ENCODE data around the gene EPOP. TPM values are rescaled to one million over a fixed set of nuclear protein-coding genes. Genes with fewer than 3 reads are reported as not detected.
A peak's percentile ranks its signal among the peaks of the same experiment; 100 is the strongest.

Gene EPOP
- total and polyA plus RNA-seq, 2 donors (not counting 3 experiments of a cell fraction or from before 2014, with no cell fraction given) = 0.43 to 2.9 TPM

GRCh38 chr17:38671939-38672720 is 2.6 kb downstream of the EPOP start:
- Histone ChIP-seq H3K9me3 (replicated peaks; ENCODE audit: control insufficient read depth, insufficient read depth, low read length) (no peaks in the 10 kb centered on the region), H3K79me2 (ENCODE audit: control insufficient read depth, insufficient read depth, low read length) (no peaks in the 10 kb centered on the region), H3K27ac (ENCODE audit: insufficient read depth, low read depth, low read length) (no peak overlapping the region), H3K4me3 (replicated peaks in 1 of 3; ENCODE audit: insufficient read depth in 1 of 3, low read depth in 1 of 3, low read length in 3 of 3) (no peak overlapping the region), H2AFZ (ENCODE audit: low read depth, low read length) (no peak overlapping the region), H4K20me1 (replicated peaks; ENCODE audit: control insufficient read depth, extremely low read depth, insufficient read depth, low read length) (no peaks in the 10 kb centered on the region), H3K36me3 (ENCODE audit: control insufficient read depth in 2 of 2, extremely low read depth in 1 of 2, insufficient read depth in 2 of 2, low read length in 2 of 2) (no peaks in the 10 kb centered on the region), H3K4me2 (ENCODE audit: insufficient read depth, low read length) (no peak overlapping the region), H3K9me1 (replicated peaks; ENCODE audit: control insufficient read depth, extremely low read depth, insufficient read depth, low read length) (no peaks in the 10 kb centered on the region), H3K4me1 (ENCODE audit: control insufficient read depth, extremely low read depth, insufficient read depth, low read length) (peaks cover 11% of the 10 kb centered on the region), H3K9ac (replicated peaks; ENCODE audit: extremely low read depth, insufficient read depth, low read length) (no peak overlapping the region), H3K27me3 (ENCODE audit: control insufficient read depth in 2 of 2, insufficient read depth in 2 of 2, low read length in 2 of 2) (peaks cover 47 to 59% of the 10 kb centered on the region in 2 experiments)
- FAIRE-seq (no peak), DNase-seq (ENCODE audit: low read depth, low spot score) (no peak)
- ChIA-PET CTCF (interaction anchor here (0.8 to 2.0 kb wide), 6 partner anchors 9 to 323 kb away, joined by 3 to 12 read pairs (median 5); no protein-coding TSS in a partner anchor), POLR2A (no interaction called here)
- TSS peak; percentile 5 for BruUV-seq (replicated peaks)
- intact Hi-C loops (cut with micrococcal nuclease) = no loop called here
- no peak for TF ChIP-seq EZH2 (IDR thresholded peaks at IDR 0.05; ENCODE audit: borderline replicate concordance, low read depth, low read length, severe bottlenecking)
- no peak for TF ChIP-seq FOS (IDR thresholded peaks at IDR 0.05; ENCODE audit: borderline replicate concordance, insufficient read depth, low read length)
- TF ChIP-seq GATA2 (IDR thresholded peaks at IDR 0.05; ENCODE audit: insufficient read depth, insufficient read length, low read depth, low read length) = no peak
- TF ChIP-seq POLR2AphosphoS5 (IDR thresholded peaks at IDR 0.05; ENCODE audit: insufficient read depth, low read depth, low read length) = no peak
- TF ChIP-seq POLR2A (IDR thresholded peaks at IDR 0.05; ENCODE audit: low read depth, low read length) = no peak
- TF ChIP-seq MAX (IDR thresholded peaks at IDR 0.05; ENCODE audit: insufficient read depth, insufficient read length) = no peak
- dilution Hi-C loops (cut with MboI; ENCODE audit: extremely low pct_ligation_motif_present, low sequenced_read_pairs) = no loop called here

GRCh38 chr17:38669520-38669919 is 5.2 kb downstream of the EPOP start:
- intact Hi-C loops (cut with micrococcal nuclease) = loop anchor here (5.0 kb wide), 1 partner anchor 62 kb away; the partner anchor contains the start of gene SRCIN1
- Histone ChIP-seq H3K36me3 (ENCODE audit: control insufficient read depth in 2 of 2, extremely low read depth in 1 of 2, insufficient read depth in 2 of 2, low read length in 2 of 2) (no peaks in the 10 kb centered on the region), H3K4me3 (replicated peaks in 1 of 3; ENCODE audit: insufficient read depth in 1 of 3, low read depth in 1 of 3, low read length in 3 of 3) (no peak overlapping the region), H4K20me1 (replicated peaks; ENCODE audit: control insufficient read depth, extremely low read depth, insufficient read depth, low read length) (no peaks in the 10 kb centered on the region), H3K9ac (replicated peaks; ENCODE audit: extremely low read depth, insufficient read depth, low read length) (no peak overlapping the region), H3K9me3 (replicated peaks; ENCODE audit: control insufficient read depth, insufficient read depth, low read length) (no peaks in the 10 kb centered on the region), H3K9me1 (replicated peaks; ENCODE audit: control insufficient read depth, extremely low read depth, insufficient read depth, low read length) (no peaks in the 10 kb centered on the region), H3K4me1 (ENCODE audit: control insufficient read depth, extremely low read depth, insufficient read depth, low read length) (peaks cover 5% of the 10 kb centered on the region), H3K4me2 (ENCODE audit: insufficient read depth, low read length) (no peak overlapping the region), H3K27ac (ENCODE audit: insufficient read depth, low read depth, low read length) (no peak overlapping the region), H2AFZ (ENCODE audit: low read depth, low read length) (no peak overlapping the region), H3K79me2 (ENCODE audit: control insufficient read depth, insufficient read depth, low read length) (no peaks in the 10 kb centered on the region), H3K27me3 (ENCODE audit: control insufficient read depth in 2 of 2, insufficient read depth in 2 of 2, low read length in 2 of 2) (peaks cover 47 to 58% of the 10 kb centered on the region in 2 experiments)
- ChIA-PET POLR2A (no interaction called here), CTCF (interaction anchor here (1.0 to 8.4 kb wide), 6 partner anchors 9 to 317 kb away, joined by 3 to 321 read pairs (median 14); no protein-coding TSS in a partner anchor)
- FAIRE-seq = no peak
- DNase-seq (ENCODE audit: low read depth, low spot score) = no peak
- no TSS peak for BruUV-seq (replicated peaks)
- dilution Hi-C loops (cut with MboI; ENCODE audit: extremely low pct_ligation_motif_present, low sequenced_read_pairs) = no loop called here
- TF ChIP-seq MYC (IDR thresholded peaks at IDR 0.05; ENCODE audit: low read depth, low read length) = no peak
- no peak for TF ChIP-seq POLR2A (IDR thresholded peaks at IDR 0.05; ENCODE audit: low read depth, low read length)
- no peak for TF ChIP-seq JUN (IDR thresholded peaks at IDR 0.05; ENCODE audit: borderline replicate concordance, insufficient read depth, insufficient read length, low read depth)
- TF ChIP-seq FOS (IDR thresholded peaks at IDR 0.05; ENCODE audit: borderline replicate concordance, insufficient read depth, low read length) = no peak
- TF ChIP-seq EZH2 (IDR thresholded peaks at IDR 0.05; ENCODE audit: borderline replicate concordance, low read depth, low read length, severe bottlenecking) = no peak
- TF ChIP-seq GATA2 (IDR thresholded peaks at IDR 0.05; ENCODE audit: insufficient read depth, insufficient read length, low read depth, low read length) = no peak
- no peak for TF ChIP-seq MAX (IDR thresholded peaks at IDR 0.05; ENCODE audit: insufficient read depth, insufficient read length)
- no peak for TF ChIP-seq POLR2AphosphoS5 (IDR thresholded peaks at IDR 0.05; ENCODE audit: insufficient read depth, low read depth, low read length)
- TF ChIP-seq CTCF (IDR thresholded peaks at IDR 0.05; ENCODE audit: extremely low read depth in 1 of 2, insufficient read depth in 1 of 2, low read depth in 1 of 2, low read length in 2 of 2) = no peak

Measured in endothelial cell of umbilical vein (primary cell).